ENCODE results near the gene NSF.
"Not testable (repeated sequence)": the region's sequence is repeated elsewhere in the genome, so short reads cannot be mapped to it uniquely, and the experiment has no call there.

Gene NSF

DNA sequence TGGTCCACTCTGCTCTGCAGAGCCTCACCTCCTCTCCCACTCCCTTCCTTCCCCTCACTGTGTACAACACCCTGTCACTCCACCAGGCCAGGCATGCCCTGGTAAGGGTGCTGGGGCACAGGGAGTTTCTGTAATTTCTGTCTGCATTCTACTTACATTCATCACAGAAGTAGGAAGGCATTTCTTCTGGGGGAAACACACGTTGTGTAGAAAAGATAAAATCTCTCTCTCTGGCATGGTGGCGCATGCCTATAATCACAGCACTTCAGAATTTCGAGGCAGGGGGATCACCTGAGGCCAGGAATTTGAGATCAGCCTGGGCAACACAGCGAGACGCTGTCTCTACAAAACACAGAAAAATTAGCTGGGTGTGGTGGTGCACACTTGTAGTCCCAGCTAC lies 201.1 kb downstream of the NSF start:
- no peak for DNase-seq (ENCODE audit: insufficient read length, low spot score)
- TF ChIP-seq, protein P1, sequence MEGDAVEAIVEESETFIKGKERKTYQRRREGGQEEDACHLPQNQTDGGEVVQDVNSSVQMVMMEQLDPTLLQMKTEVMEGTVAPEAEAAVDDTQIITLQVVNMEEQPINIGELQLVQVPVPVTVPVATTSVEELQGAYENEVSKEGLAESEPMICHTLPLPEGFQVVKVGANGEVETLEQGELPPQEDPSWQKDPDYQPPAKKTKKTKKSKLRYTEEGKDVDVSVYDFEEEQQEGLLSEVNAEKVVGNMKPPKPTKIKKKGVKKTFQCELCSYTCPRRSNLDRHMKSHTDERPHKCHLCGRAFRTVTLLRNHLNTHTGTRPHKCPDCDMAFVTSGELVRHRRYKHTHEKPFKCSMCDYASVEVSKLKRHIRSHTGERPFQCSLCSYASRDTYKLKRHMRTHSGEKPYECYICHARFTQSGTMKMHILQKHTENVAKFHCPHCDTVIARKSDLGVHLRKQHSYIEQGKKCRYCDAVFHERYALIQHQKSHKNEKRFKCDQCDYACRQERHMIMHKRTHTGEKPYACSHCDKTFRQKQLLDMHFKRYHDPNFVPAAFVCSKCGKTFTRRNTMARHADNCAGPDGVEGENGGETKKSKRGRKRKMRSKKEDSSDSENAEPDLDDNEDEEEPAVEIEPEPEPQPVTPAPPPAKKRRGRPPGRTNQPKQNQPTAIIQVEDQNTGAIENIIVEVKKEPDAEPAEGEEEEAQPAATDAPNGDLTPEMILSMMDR (IDR thresholded peaks at IDR 0.05; ENCODE audit: insufficient read depth, missing control alignments), result no peak
- no peak for FAIRE-seq

DNA sequence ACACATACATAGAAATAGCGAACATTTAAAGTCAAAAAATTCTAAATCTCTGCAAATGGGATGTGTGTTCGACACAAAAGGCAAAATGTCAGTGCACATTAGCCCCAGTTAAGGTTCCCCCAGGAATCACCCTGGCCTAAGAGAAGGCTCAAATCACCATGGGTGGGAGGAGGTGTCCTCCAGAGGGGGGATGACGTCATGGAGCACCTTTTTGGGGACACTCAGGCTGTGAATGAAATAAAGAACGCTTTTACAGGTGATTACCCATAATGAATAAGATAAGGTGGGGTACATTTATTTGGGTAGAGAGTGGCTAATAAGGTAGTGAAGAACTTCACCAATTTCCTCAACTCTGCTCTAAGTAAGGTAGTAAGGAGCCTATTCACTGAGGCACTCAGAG lies 201.6 kb downstream of the NSF start:
- no peak for DNase-seq (ENCODE audit: insufficient read length, low spot score)
- FAIRE-seq, result no peak
- TF ChIP-seq, protein P1 (IDR thresholded peaks at IDR 0.05; ENCODE audit: insufficient read depth, missing control alignments), result no peak

DNA sequence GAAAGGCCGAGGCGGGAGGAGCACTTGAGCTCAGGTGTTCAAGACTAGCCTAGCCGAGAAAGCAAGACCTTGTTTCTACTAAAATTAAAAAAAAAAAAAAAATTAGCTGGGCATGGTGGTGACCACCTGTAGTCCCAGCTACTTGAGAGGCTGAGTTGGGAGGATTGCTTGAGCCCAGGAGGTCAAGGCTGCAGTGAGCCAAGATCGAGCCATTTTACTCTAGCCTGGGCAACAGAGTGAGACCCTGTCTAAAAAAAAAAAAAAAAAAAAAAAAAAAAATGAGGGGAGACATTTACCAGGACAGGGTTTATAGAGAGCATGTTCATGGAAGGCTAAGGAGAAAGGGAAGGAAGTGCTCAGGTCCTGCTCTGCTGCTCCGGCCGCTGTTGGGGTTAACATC lies 202.6 kb downstream of the NSF start:
- FAIRE-seq; DNase-seq (ENCODE audit: insufficient read length, low spot score): not testable (repeated sequence)

DNA sequence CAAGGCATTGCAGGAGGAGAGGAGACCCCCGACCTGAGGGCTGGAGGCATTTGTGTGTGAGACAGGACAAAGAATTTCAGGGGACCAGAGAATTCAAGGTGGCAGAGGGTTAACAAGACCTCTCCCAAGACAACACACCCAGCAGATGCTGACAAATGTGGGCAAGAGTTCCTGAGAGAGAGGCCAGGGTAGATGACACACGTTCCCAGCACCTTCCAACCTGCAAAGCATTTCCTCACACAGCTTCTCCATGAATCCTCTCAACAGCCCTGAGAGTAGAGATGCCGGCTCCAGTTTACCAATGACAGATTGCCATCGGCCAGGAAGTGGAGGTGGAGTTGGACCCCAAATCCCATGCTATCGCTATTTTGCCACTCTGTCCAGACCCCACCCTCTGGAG lies 203.1 kb downstream of the NSF start:
- TF ChIP-seq, protein P1 (IDR thresholded peaks at IDR 0.05; ENCODE audit: insufficient read depth, missing control alignments), result no peak
- FAIRE-seq (no peak), DNase-seq (ENCODE audit: insufficient read length, low spot score) (no peak)

DNA sequence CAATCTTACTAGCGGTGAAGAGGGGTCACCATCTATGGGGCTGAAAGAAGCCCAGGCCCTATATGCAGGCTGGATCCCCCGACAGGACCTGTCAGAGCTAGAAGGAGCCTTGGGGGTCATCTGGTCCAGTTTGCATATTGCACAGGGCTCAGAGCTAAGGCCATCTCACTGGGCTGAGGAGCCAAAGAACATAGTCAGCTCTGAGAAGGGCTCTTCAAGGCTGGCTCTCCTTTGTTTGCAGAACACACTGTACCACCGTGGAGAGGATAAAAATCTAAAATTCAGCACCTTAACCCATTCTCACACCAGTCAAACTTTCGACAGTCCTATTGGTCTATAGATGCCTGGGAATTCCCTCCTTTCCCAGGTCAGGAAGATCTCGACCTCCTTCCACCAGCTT lies 203.8 kb downstream of the NSF start:
- no peak for FAIRE-seq
- TF ChIP-seq, protein P1 (IDR thresholded peaks at IDR 0.05; ENCODE audit: insufficient read depth, missing control alignments), result no peak
- no peak for DNase-seq (ENCODE audit: insufficient read length, low spot score)

DNA sequence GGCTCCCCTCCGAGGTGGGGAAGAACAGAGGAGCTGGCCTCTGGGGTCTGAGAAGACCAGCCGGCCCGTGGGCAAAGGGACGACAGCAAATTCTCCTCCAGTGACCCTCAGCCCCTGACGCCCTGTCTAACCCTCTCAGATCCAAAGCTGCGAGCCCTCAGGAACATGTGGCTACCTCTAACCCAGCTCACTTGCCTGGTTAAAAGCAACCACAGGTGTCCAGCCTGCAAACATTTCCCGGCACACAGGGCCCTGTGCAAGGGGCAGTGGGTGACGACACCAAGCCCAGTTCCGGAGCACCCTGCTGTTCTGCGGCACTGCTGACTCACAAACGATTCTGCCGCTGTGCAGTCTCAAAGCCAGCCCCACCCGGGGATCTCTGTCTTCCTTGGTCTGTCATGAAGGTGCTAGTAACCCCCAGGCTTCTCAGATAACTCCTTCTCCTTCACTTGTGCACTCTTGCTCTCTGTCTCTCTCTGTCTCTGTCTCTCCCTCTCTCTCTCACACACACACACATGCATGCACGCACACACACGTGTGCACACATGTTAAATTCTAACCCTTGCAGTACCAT lies 205.0 kb downstream of the NSF start:
- DNase-seq (ENCODE audit: insufficient read length, low spot score), result no peak
- TF ChIP-seq, protein P1 (IDR thresholded peaks at IDR 0.05; ENCODE audit: insufficient read depth, missing control alignments), result no peak

DNA sequence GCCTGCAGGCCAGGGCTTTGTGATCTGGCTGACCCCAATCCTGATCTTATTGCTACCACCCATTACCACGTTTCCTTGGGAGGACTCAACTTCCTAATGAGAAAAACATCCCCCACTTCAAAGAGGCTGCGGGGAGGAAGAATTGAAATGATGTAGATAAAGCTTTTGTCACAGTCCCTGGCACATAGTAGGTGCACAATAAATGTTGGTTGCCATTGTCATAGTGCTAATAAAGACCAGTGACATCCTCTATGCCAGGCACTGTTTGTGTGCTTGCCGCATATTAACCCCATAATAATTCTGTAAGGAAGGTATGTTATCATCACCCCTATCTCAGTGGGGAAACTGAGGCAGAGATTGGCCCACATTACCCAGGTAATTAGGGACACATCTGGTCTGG lies 205.6 kb downstream of the NSF start:
- DNase-seq (ENCODE audit: insufficient read length, low spot score), result no peak
- no peak for FAIRE-seq
- TF ChIP-seq, protein P1 (IDR thresholded peaks at IDR 0.05; ENCODE audit: insufficient read depth, missing control alignments), result no peak

More for the DNA sequence above, 205.0 kb downstream of the NSF start:
- FAIRE-seq, result no peak

DNA sequence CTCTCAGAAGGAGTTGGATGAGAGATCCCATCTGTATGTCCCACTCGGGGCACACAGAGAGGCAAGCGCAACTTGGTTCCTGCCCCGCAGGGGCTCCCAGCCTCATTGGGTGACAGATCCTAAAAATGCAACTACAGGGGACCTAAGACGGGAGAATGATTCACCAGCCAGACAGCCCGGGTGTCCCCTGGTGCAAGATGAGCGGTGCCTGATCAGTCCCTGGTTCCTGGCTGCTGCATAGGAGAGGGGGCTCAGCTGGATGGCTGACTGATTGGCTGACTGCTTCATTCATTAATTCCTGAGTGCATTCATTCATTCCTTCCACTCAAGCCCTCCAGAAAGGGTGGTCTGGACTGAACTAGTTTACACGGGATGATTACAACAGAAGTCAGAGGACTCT lies 206.1 kb downstream of the NSF start:
- FAIRE-seq, result no peak
- no peak for DNase-seq (ENCODE audit: insufficient read length, low spot score)
- TF ChIP-seq, protein P1 (IDR thresholded peaks at IDR 0.05; ENCODE audit: insufficient read depth, missing control alignments), result no peak

Data from D721Med (cell line).